Vagina (tissue), 2 donors: ENCODE data around the gene GNG8. TPM values are rescaled to one million over a fixed set of nuclear protein-coding genes. Genes with fewer than 3 reads are reported as not detected.

Source experiments
- DNase-seq, 2 donors: peaks; one replicate each; pipeline ENCODE4 v3.0.0-alpha.2; 2017; ENCODE audit errors: extremely low spot score in 2 of 2
- H3K27ac ChIP-seq: fragments of 200-600 bp; sonication (generic); one replicate; pipeline ENCODE4 v1.5.1; 2019
- H3K27me3 ChIP-seq: fragments of 200-600 bp; sonication (generic); one replicate; pipeline ENCODE4 v1.5.1; 2019
- H3K36me3 ChIP-seq, 2 donors: fragments of 200-600 bp; sonication (generic); one replicate each; pipeline ENCODE4 v1.5.1; 2017 to 2019
- H3K4me1 ChIP-seq: fragments of 200-600 bp; sonication (generic); one replicate; pipeline ENCODE4 v1.5.1; 2019
- H3K4me3 ChIP-seq, 2 donors: fragments of 200-600 bp; sonication (generic); 1 replicate in 1 of 2; 2 replicates in 1 of 2; pipeline ENCODE4 v1.5.1; 2016 to 2019
- H3K9me3 ChIP-seq: fragments of 200-600 bp; sonication (generic); one replicate; pipeline ENCODE4 v1.5.1; 2019
- POLR2A ChIP-seq, 2 donors: fragments of 450-650 bp; IDR thresholded peaks; one replicate each; pipeline ENCODE4 v1.6.1; 2017; ENCODE audit warnings: antibody characterized with exemption in 2 of 2, mild to moderate bottlenecking in 2 of 2, moderate library complexity in 2 of 2
- POLR2AphosphoS5 ChIP-seq, 2 donors: sonication (generic); formaldehyde crosslinking; IDR thresholded peaks; one replicate each; pipeline ENCODE4 v1.9.0; 2017; ENCODE audit warnings: antibody characterized with exemption in 2 of 2, mild to moderate bottlenecking in 2 of 2, low read depth in 1 of 2; ENCODE audit not compliant: insufficient read depth in 1 of 2
- intact Hi-C: fragments of 100-400 bp; cut with DNase I; formaldehyde crosslinking; loops from one replicate; pipeline ENCODE4 v1.15.1; 2023
- total RNA-seq: library from RNA; depleted of rRNA; stranded (reverse); fragments of >200 nt; gene quantifications from one replicate; pipeline ENCODE4 v1.2.3, GENCODE V29; 2016
- TF ChIP-seq, protein P1 (sequence below), 3 experiments: fragments of 450-650 bp in 2 of 3; fragments of 200-600 bp in 1 of 3; sonication (generic) in 1 of 3; IDR thresholded peaks; one replicate each; pipeline ENCODE4 v1.5.1; 2017 to 2019; ENCODE audit warnings: antibody characterized with exemption in 3 of 3, mild to moderate bottlenecking in 2 of 3, moderate library complexity in 2 of 3

GNG8 gene
- total RNA-seq, 1 donor from 2014 or later = not detected

DNA sequence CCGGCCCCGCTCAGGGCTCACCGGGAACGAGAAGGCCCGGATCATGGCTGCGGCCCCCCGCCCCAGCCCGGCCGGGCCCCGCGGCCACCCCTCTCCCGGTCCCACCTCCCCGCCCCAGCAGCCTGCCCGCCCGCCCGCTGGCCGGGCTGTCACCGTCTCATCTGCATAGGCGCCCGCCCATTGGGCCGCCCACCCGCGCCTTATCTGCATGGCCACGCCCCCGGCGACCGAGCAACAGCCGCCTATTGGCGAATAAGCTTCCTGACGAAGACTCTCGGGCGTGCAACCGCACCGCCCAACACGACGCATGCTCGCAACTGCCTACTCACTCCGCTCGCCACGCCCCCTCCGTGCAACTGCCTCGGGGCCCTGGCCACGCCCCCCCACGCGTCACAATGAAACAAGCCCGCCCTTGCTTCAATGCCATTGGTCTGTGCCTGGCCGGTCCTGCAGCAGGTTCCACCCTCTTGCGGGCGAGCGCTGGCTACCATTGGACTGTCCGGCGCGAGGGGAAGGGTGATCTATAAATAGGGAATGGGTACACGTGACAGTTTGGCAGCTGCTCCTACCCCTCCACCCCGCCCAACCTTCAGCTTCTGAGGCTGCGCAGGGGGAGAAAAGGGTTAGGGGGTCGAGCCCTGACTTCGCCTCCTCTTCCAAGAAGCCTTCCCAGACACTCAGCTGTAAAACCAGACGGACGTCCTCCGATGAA lies 25.2 kb upstream of the GNG8 start, which contains the start of gene DACT3:
DACT3 (minus strand) TSS at position 163 of the 712 bp plus-strand sequence; CDS start at position 45, 118 bp downstream.
- Histone ChIP-seq H3K27me3 (no peaks in the 10 kb centered on the region), H3K4me3 (peak within 1 kb of the TSS; percentile 56 to 74), H3K4me1 (peaks cover 38% of the 10 kb centered on the region), H3K27ac (peak within 1 kb of the TSS; percentile 94), H3K9me3 (no peaks in the 10 kb centered on the region), H3K36me3 (no peaks in the 10 kb centered on the region)
- intact Hi-C loops = loop anchor here (5.0 kb wide), 2 partner anchors 34 to 49 kb away; partner anchors contain the start of gene PTGIR
- peak; percentile 100 for DNase-seq
- TF ChIP-seq POLR2A (IDR thresholded peaks at IDR 0.05) (peak in 1 of 2 donors; percentile 50), POLR2AphosphoS5 (IDR thresholded peaks at IDR 0.05; ENCODE audit: insufficient read depth in 1 of 2, low read depth in 1 of 2) (peak; percentile 79 to 90)
- TF ChIP-seq, protein P1, sequence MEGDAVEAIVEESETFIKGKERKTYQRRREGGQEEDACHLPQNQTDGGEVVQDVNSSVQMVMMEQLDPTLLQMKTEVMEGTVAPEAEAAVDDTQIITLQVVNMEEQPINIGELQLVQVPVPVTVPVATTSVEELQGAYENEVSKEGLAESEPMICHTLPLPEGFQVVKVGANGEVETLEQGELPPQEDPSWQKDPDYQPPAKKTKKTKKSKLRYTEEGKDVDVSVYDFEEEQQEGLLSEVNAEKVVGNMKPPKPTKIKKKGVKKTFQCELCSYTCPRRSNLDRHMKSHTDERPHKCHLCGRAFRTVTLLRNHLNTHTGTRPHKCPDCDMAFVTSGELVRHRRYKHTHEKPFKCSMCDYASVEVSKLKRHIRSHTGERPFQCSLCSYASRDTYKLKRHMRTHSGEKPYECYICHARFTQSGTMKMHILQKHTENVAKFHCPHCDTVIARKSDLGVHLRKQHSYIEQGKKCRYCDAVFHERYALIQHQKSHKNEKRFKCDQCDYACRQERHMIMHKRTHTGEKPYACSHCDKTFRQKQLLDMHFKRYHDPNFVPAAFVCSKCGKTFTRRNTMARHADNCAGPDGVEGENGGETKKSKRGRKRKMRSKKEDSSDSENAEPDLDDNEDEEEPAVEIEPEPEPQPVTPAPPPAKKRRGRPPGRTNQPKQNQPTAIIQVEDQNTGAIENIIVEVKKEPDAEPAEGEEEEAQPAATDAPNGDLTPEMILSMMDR (IDR thresholded peaks at IDR 0.05) = peak in 2 of 3 experiments; percentile 9 to 27

DNA sequence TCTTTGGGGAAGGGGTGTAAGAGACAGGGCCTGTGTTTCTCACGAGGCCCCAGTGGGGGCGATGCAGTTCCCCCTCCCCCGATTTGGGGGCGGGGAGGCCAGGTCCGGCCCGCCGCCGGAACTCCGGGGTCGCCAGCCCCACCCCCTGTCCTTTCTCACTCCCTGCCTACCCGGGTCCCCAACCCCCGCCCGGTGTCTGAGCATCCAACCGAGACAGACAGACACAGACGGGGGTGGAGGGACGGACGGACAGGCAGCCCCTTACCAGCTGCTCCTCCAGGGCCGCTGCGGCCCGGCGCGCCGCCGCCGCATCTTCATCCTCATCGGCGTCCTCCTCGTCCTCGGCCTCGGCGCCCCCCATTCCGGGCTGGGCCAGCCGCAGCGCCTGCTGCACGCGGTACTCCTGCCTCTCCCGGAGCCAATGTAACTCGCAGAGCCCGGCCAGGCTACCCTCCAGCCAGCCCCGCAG lies 24.6 kb upstream of the GNG8 start:
- H3K9me3 ChIP-seq = no peaks in the 10 kb centered on the region
- H3K27me3 ChIP-seq = no peaks in the 10 kb centered on the region
- intact Hi-C loops = loop anchor here (5.0 kb wide), 2 partner anchors 33 to 48 kb away; partner anchors contain the start of gene PTGIR
- H3K27ac ChIP-seq = peak overlapping the region; percentile 92
- H3K4me3 ChIP-seq = peak overlapping the region; percentile 56 to 74
- H3K4me1 ChIP-seq = peaks cover 38% of the 10 kb centered on the region
- no peaks in the 10 kb centered on the region for H3K36me3 ChIP-seq
- DNase-seq = peak in 1 of 2 donors; percentile 90
- TF ChIP-seq, protein P1 (IDR thresholded peaks at IDR 0.05) = no peak
- TF ChIP-seq POLR2AphosphoS5 (IDR thresholded peaks at IDR 0.05; ENCODE audit: insufficient read depth in 1 of 2, low read depth in 1 of 2) (no peak), POLR2A (IDR thresholded peaks at IDR 0.05) (no peak)

DNA sequence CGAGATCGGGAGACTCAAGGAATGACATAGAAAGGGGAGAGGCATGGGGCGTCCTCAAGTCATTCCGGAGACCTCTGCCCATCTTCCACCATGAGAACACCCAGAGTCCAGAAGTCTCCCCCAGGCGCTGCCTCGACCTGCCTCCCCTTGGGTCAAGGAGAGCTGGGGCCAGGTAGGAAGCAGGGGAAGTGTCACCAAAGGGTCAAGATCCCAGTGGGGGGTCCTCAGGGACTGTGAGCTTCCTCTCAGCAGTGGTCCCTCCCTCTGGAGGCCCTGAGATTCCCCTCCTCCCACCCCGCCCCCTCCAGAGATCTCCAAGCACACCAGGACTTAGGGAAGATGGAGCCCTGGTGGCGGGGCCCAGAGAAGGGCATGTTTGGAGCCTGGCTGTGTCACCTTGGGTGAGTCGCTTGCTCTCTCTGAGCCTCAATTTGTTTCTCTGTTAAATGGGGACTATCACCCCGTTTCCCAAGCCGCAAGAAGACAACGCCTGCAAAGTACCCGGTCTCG lies 24.1 kb upstream of the GNG8 start:
- H3K36me3 ChIP-seq = no peaks in the 10 kb centered on the region
- no peaks in the 10 kb centered on the region for H3K27me3 ChIP-seq
- no peaks in the 10 kb centered on the region for H3K9me3 ChIP-seq
- TF ChIP-seq, protein P1 (IDR thresholded peaks at IDR 0.05) = no peak
- peak in 1 of 2 donors; percentile 7 for TF ChIP-seq POLR2AphosphoS5 (IDR thresholded peaks at IDR 0.05; ENCODE audit: insufficient read depth in 1 of 2, low read depth in 1 of 2)
- TF ChIP-seq POLR2A (IDR thresholded peaks at IDR 0.05) = no peak
- H3K4me1 ChIP-seq = peaks cover 38% of the 10 kb centered on the region
- DNase-seq = peak in 1 of 2 donors; percentile 90
- intact Hi-C loops = loop anchor here (5.0 kb wide), 2 partner anchors 33 to 48 kb away; partner anchors contain the start of gene PTGIR
- peak overlapping the region; percentile 56 to 74 for H3K4me3 ChIP-seq
- peak overlapping the region; percentile 92 for H3K27ac ChIP-seq

DNA sequence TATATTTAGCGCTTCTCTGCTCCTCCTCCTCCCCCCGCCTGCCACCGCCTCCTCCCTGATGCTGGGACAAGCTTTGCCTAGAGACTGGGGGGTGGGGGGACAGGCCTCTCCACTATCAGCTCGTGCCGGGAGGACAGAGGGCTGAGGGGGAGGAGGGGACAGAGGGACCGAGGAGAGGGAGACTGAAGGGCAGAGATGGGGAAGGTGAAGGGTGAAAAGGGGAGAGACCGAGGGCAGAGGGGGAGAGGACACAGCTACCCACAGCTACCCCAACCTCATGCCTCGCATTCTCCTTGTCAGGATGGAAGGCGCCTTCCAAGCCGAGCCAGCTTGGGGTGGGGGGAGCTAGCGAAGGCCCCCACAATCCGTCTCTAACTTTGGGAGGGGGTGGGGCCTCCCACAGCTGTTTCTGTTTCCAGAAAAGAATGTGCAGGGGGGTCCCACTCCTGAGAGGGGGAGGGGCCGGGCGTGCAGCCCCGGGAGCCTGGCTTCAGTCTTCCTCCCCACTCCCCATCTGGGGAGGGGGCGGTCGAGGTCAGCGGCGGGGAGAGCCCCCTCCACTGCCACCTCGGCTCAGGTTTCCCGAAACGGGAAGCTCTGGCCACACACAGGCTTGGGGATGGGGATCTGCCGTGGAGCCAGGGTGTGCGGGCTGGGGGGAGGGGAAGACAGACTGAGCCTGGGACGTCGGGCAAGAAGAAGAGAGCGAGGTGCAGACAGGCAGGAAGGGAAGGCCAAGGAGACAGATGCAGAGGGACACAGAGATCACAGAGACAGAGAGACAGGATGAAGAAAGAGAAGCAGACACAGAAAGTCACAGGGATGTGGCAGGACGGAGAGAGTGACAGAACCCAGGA lies 23.4 kb upstream of the GNG8 start:
- DNase-seq = no peak
- Histone ChIP-seq H3K36me3 (no peaks in the 10 kb centered on the region), H3K27me3 (no peaks in the 10 kb centered on the region), H3K4me1 (peaks cover 38% of the 10 kb centered on the region), H3K27ac (peak overlapping the region; percentile 92), H3K4me3 (peak overlapping the region; percentile 56 to 74), H3K9me3 (no peaks in the 10 kb centered on the region)
- TF ChIP-seq POLR2A (IDR thresholded peaks at IDR 0.05) = no peak
- TF ChIP-seq POLR2AphosphoS5 (IDR thresholded peaks at IDR 0.05; ENCODE audit: insufficient read depth in 1 of 2, low read depth in 1 of 2) = peak in 1 of 2 donors; percentile 27
- intact Hi-C loops = loop anchor here (5.0 kb wide), 2 partner anchors 32 to 47 kb away; partner anchors contain the start of gene PTGIR

DNA sequence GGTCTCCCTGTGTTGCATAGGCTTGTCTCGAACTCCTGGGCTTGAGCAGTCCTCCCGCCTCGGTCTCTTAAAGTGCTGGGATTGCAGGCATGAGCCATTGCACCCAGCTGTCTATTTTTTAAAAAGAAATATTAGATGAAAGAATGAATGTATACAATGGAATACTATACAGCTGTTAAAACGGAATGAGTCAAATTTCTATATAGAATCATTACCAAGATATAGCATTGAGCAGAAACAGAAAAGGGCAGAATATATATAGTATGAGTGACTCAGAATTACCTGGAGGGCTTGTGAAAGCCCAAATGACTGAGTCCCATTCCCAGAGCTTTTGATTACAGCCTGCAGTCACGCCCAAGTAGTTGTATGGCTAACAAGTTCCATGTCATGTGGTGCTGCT lies 20.5 kb upstream of the GNG8 start:
- intact Hi-C loops = no loop called here
- no peak for DNase-seq
- no peak overlapping the region for H3K27ac ChIP-seq
- TF ChIP-seq POLR2AphosphoS5 (IDR thresholded peaks at IDR 0.05; ENCODE audit: insufficient read depth in 1 of 2, low read depth in 1 of 2) (no peak), POLR2A (IDR thresholded peaks at IDR 0.05) (no peak)
- TF ChIP-seq, protein P1 (IDR thresholded peaks at IDR 0.05) = no peak
- peaks cover 27% of the 10 kb centered on the region for H3K4me1 ChIP-seq
- H3K9me3 ChIP-seq = no peaks in the 10 kb centered on the region
- H3K27me3 ChIP-seq = no peaks in the 10 kb centered on the region
- no peak overlapping the region for H3K4me3 ChIP-seq
- H3K36me3 ChIP-seq = no peaks in the 10 kb centered on the region
